ACHN (cell line): ENCODE results near the gene EVI2A.
"Not testable (repeated sequence)": the region's sequence is repeated elsewhere in the genome, so short reads cannot be mapped to it uniquely, and the experiment has no call there.

ENCODE experiments used
- DNase-seq: peaks from one replicate; pipeline ENCODE4 v3.0.0-alpha.2; 2015
- in situ Hi-C: cut with HindIII; loops from 2 replicates; pipeline ENCODE4 v1.10.0; 2017; ENCODE audit warnings: low sequenced_read_pairs, low pct_ligation_motif_present, low pct_unique_long_range_greater_than_20kb

Gene EVI2A

GRCh38 chr17:31318298-31318801 is 3.1 kb downstream of the EVI2A start:
- DNase-seq = peak; percentile 86
- in situ Hi-C loops = no loop called here

GRCh38 chr17:31314782-31315100 is 6.7 kb downstream of the EVI2A start:
- no peak for DNase-seq
- in situ Hi-C loops = no loop called here

GRCh38 chr17:31313982-31314781 is 7.2 kb downstream of the EVI2A start, which contains the start of gene EVI2B:
EVI2B (minus strand) TSS chr17:31314054; CDS start chr17:31305609, 8,445 bp downstream.
- in situ Hi-C loops = no loop called here
- no peak for DNase-seq

- DNase-seq, in situ Hi-C loops: not testable (repeated sequence)
These were observed 9.2 kb downstream of the EVI2A start for GRCh38 chr17:31312223-31312622.

DNA sequence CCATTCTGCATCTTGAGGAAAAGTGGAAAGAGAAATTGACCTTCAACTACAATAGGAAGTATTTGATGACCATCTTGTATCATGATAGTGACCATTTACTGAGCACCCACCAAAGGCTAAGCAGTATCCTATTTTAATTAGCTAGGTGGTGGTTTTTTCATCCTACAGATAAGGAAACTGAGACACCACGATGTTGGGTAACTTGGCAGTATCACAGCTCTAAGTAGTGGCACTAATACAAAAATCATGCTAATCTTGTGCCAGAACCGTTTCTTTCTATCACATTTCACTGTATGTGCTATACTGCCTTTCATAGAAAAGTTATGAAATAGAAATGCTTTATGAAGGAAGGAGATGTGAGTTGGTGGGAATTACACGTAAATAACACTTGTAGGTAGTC is 9.9 kb downstream of the EVI2A start:
- in situ Hi-C loops = no loop called here
- DNase-seq = no peak

GRCh38 chr17:31310886-31311285 is 10.5 kb downstream of the EVI2A start:
- in situ Hi-C loops = no loop called here
- DNase-seq = no peak

GRCh38 chr17:31310260-31310659 is 11.2 kb downstream of the EVI2A start:
- no peak for DNase-seq

GRCh38 chr17:31309556-31309955 is 11.9 kb downstream of the EVI2A start:
- no peak for DNase-seq
- in situ Hi-C loops = no loop called here

More at GRCh38 chr17:31310260-31310659, 11.2 kb downstream of the EVI2A start:
- in situ Hi-C loops = no loop called here

DNA sequence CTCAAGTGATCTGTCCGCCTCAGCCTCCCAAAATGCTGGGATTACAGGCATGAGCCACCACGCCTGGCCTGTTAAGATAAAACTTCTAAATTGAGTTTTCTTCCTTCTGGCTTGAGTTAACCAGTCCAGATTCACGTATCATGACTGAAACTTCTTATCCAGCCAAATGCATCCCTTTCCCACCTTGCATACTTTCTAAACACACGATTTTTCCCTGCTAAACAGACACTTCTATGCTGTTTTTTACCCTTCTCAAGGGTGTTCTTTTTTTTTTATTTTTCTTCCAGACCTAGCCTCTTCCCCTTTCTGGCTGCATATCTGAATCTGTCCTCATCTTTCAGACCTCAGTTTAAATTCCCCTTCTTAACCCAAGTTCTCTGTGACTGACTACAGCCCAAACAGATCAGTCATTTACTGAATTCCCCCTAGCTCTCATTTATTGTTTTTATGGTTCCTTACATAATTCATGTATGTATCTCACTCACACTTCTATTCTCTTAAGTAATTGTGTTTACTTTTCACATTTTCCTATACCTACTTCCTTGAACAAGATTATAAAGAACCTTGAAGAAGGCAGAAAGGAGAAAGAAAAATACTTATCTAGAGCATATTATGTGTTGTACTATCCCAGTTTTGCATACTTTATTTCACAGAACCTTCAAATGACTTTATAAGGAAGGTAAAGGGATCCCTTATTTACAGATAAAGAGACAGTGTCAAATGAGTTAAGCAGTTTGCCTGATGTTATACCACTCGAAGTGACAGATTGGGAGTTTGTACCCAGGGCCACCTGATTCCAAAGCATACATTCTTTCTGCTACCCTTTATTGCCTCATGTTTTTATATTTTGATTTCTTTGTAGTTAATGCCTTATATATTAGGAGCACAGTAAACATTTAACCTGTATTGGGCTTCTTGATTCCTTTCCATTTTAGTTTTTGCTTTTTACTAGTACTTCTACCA is 12.8 kb downstream of the EVI2A start:
- in situ Hi-C loops = no loop called here
- DNase-seq = no peak

DNA sequence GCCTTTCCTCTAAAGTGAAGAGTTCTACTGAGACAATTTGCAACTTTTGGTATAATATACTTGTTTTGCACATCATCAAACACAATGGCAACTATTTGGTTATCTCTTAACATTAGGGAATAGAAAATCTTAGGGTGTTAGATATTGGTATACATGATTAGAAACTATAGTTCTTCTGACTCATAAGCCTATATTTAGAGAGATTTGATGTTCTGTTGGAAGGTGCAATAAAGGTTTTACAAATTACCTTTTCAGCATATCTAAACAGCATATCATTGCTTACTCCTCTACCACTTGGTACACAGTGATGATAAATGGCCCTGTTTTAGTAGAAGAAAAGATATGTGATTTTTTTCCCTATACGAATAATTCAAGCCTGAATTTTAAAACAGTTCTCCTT is 13.8 kb downstream of the EVI2A start:
- in situ Hi-C loops = no loop called here
- DNase-seq = no peak

DNA sequence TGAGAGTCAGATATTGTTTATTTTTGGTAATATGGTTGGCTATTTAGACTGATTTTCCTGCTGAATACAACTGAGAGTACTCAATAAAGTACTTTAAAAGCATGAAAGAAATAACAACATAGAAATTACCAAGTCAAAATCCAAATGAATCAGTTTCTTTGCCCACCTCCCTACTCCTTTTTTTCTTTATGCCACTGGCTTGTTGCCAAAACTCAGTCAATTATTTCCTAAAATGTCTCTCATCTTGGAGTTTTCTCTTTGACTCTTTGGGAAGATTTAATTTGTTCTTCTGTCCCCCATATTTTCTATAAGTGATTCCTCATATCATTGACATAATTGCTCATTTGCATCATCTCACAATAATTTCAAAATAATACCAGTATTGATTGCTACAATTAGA is 21.8 kb downstream of the EVI2A start:
- in situ Hi-C loops = no loop called here
- peak; percentile 64 for DNase-seq

DNA sequence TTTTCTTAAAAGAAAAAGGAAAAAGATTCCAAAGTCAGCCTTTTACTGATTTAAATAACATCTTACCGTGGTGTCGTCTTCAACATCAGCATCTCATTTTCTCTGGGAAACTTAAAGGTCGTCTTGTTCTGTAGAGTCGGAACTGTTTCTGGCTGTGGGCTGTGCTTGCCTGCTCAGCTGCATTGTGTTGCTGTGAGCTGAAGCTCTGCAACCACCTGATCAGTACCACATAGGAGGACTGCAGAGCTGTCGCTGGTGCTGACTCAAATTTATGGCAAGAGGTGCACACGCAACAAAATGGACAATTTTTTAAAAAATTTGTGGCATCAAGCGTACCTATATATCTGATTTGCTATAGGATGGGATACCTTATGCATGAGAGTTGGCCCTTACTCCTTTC is 24.3 kb downstream of the EVI2A start, which contains the start of gene OMG:
TSS of gene OMG (minus strand) at position 150 of the 400 bp plus-strand sequence. CDS start 908 bp downstream, outside the sequence.
- in situ Hi-C loops = no loop called here
- DNase-seq = no peak

- no peak for DNase-seq
- in situ Hi-C loops = no loop called here
These were observed 25.3 kb downstream of the EVI2A start for GRCh38 chr17:31296142-31296541.

GRCh38 chr17:31295489-31295871 is 25.9 kb downstream of the EVI2A start:
- in situ Hi-C loops = no loop called here
- DNase-seq = no peak

GRCh38 chr17:31294820-31295488 is 26.5 kb downstream of the EVI2A start:
- in situ Hi-C loops = no loop called here
- DNase-seq = no peak

- in situ Hi-C loops = no loop called here
- no peak for DNase-seq
These were observed 27.2 kb downstream of the EVI2A start for GRCh38 chr17:31294231-31294630.

GRCh38 chr17:31293581-31293980 is 27.8 kb downstream of the EVI2A start:
- in situ Hi-C loops = no loop called here
- no peak for DNase-seq

DNA sequence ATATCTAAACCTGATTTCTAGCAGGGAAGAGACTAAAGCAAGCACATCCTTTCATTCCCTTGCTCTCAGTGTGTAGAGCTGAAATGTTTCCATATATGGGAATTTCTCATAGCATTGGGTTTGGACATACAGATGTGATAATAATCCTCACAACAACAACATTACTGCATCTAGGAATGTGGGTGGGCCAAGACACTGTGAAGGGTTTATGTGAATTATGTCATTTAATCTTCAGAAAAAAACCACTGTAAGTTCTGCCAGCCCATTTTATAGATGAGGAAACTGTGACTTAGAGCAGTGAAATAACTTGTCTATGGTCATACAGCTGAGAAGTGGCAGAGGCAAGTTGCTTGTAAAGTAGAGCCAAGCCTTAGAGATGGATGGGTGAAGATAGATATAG is 29.6 kb downstream of the EVI2A start:
- in situ Hi-C loops = no loop called here
- DNase-seq = no peak

DNA sequence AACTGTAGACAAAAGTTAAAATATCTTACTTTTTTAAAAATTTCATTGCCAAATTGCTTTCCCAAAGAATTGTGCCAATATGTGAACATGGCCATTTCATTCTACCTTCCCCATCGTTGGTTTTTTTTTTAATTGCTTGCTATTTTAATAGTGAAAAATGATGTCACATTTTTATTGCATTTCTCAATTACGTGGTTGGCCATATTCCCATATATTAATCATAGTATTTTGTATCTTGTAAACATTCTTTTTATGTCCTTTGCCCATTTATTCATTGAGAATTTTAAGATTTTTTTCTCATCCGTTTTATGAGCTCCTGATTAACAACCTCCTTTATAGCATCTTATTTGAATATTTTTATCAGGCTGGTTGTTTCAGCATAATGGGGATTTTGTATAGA is 31.6 kb downstream of the EVI2A start:
- in situ Hi-C loops = no loop called here
- no peak for DNase-seq
